SHP77 treated with DMSO at 0.1 percent for 48 hours (cell line): ENCODE data around the gene PSIP1.
"Not testable (repeated sequence)": the region's sequence is repeated elsewhere in the genome, so short reads cannot be mapped to it uniquely, and the experiment has no call there.

ENCODE experiments used
- DNase-seq: peaks from one replicate; lab custom pipeline; 2025; lab: John Stamatoyannopoulos, UW

The PSIP1 gene

DNA sequence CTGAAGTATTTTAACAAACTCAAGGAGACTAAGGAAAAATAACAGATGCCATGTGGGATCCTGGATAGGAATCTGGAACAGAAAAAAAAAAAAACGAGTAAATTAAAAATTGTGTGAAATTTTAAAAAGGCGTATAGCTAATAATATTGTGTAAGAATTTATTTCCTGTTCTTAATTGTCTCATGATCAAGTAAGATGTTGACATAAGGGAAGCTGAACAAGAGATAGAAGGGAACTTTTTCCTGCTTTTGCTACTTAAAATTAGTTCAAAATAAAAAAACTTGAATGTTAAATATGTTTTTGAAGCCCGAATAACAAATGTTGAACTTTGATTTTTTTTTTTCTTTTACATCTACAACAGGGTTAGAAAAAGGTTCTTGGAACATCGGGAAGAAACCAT, 77.6 kb downstream of the PSIP1 start:
- DNase-seq: no peak

DNA sequence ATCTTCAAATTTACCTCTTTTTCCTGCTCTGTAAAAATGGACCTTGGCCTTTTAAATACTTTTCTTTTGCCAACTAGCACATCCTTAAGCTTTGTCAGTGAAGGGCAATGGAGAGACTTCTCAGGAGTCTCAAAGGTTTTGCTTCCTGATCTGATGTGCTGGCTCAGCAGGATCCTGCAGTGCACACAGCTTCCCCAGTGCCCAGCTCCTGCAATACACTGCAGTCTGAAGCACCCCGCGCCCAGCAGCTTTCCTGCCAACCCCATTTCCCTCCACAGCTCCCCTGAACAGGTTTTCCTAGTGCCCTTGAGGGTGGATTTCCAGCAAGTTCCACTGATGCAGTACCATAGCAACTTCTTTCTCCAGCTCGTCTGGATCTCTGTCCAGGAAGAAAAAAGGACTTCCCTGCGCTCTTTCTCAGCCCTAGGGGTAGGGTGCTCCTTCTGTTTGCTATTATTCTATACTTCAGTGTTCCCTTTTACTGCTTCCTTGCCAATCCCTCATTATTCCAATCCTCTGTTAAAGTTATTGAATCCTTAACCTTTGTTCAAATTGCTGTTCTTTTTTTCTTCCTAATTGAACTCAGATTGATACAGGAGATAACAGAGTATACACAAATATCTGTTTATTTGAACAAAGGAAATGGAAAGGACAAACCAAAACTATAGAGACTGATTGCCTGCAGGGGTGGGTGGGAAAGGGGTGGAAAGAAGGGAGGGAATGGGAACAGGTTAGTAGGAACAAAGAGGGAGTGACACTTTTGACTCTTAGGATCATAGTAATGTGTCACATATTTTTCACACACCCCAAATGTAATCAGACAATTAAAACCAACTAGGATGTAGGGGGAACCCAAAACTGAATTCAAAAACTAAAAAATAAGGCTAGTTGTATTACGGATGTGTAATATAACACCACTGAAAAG, 79.6 kb downstream of the PSIP1 start:
- DNase-seq: no peak

DNA sequence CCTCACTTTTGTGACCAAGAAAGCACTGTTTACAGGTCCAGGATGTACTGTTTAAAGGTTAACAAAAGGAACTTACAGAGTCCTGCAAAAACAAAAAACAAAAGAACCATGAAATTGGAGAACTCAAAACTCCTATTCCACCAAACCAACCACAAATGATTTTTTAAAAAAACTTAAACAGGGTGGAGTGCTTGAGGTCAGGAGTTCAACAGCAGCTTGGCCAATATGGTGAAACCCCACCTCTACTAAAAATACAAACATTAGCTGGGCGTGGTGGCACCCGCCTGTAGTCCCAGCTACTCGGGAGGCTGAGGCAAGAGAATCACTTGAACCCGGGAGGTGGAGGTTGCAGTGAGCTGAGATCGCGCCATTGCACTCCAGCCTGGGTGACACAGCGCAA, 83.1 kb downstream of the PSIP1 start:
- DNase-seq: not testable (repeated sequence)

DNA sequence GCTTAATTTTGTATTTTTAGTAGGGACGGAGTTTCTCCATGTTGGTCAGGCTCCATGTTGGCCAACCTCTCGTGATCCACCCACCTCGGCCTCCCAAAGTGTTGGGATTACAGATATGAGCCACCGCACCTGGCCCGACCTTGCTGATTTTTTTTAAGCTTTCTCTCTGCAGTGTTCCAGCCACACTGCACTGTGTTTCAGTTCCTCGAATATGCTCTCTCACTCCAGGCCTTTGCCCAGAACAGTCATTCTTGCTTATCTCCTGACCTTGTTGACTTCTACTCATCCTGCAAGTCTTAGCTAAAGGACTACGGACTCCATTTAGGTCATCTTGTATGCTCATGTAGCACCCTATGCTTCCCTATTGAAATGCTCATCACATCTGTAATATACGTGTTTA, 84.8 kb downstream of the PSIP1 start:
- no peak for DNase-seq

DNA sequence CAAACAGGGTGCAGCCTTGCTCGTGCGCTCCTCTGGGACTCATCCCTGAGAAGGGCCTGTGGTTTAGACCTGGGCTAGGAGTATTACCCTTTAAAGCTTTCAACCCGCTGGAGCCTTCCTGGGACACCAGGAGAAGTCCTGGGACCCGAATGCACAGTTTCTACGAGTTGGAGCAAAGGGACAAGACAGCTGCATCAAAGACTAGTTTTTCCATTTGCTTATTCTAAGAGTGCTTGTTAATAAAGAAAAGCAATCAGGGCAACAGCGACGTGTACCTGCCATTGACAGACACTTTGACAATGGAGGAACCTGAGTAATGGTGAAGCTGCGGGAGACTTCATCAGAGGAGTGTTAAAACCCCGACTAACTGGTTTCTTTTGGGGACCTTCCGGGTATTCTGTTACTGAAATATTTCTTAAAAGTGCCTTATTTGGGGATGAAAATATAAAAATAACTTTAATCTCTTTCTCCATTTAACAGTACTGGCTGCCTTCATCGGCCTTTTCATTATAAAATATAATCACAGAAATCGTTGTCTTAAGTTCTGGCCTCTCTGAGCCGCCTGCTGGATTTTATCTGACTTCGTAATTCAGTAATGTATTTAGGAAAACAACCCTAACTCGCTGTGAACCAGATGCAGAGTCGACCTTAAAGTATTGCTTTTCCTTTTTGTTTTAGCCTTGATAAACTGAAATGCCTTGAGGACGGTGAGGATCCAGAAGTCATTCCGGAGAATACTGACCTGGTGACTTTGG, 87.4 kb downstream of the PSIP1 start:
- no peak for DNase-seq

DNA sequence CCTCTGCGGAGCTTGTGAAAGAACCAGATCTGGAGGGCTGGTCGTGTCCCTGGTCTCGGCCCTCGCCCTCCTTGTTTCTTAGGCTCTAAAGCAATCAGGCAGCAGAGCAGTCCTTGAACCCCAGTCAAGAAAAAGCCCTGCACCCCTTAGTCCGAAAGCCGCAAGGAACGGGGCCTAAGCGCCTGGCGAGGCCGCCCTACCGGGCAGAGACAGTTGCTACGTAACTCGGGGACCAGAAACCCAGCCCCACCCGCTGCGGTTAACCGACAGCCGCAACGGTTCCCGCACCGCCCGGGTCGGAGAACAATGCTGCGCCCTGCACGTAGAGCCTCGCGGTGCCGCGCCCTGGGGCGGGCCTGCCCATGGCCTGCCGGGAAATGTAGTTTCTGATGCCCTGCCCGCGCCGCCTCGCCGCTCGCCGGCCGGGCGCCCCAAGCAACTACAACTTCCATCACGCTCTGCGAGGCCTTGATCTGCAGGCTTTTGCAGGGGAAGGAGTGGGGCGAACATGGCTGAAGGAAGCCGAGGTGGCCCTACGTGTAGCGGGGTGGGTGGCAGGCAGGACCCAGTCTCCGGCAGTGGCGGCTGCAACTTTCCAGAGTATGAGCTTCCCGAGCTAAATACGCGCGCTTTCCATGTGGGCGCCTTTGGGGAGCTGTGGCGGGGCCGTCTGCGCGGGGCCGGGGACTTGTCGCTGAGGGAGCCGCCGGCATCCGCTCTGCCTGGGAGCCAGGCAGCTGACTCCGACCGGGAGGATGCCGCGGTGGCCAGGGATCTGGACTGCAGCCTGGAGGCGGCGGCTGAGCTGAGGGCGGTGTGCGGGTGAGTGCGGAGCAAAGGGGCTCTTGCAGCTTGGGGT, 88.2 kb downstream of the PSIP1 start, which contains the start of gene SNAPC3:
SNAPC3 (plus strand) TSS at position 505 of the 859 bp plus-strand sequence; CDS start at position 509, 4 bp downstream.
- peak; percentile 68 for DNase-seq

DNA sequence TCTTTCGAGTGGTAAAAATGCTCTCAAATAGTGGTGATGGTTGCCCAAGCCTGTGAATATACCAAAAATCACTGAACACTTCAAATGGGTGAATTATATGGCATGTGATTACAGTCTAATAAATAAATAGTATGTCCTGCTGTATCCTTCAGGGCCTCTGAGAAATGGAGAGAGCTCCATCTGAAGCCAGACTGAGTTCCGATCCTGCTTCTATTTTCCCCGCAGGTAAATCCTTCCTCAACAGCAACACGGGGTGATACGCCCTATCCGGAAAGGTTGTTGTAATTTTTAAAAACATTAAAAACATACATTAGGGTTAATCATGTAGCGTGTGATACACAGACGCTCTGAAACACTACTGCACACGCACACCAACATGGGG, 88.8 kb downstream of the PSIP1 start:
- no peak for DNase-seq

DNA sequence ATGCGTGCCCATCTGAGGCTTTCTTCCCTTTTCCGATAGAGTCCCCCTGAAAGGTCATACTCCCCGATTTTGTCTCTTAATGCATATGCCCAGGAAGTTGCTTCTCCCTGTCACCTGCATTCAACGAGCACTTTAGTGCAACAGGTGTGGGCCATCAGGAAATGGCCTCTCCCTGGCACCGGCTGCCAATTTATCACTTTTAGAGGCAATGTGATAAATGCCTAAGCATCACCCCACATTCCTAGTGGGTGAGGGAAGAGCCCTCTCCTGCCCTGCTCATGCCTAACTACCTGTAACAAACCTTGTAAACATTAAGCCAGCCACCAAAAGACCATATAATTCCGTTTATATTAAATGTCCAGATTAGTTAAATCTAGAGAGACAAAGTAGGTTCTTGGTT, 89.2 kb downstream of the PSIP1 start:
- DNase-seq: no peak

DNA sequence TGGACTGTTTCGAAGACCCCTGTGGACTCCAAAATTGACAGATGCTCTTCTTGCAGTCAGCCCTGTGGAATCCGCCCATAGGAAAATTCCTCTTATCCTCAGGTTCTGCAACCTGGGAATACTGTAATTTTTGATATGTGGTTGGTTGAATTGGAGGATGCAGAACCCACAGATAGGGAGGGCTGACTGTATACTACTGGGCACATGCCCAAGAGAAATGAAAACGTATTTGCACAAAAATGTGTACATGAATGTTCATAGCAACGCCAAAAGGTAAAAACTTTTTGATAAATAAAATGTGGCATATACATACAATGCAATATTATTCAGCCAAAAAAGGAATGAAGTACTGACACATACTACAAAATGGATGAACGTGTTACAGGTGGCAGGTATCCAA, 90.0 kb downstream of the PSIP1 start:
- DNase-seq: no peak

DNA sequence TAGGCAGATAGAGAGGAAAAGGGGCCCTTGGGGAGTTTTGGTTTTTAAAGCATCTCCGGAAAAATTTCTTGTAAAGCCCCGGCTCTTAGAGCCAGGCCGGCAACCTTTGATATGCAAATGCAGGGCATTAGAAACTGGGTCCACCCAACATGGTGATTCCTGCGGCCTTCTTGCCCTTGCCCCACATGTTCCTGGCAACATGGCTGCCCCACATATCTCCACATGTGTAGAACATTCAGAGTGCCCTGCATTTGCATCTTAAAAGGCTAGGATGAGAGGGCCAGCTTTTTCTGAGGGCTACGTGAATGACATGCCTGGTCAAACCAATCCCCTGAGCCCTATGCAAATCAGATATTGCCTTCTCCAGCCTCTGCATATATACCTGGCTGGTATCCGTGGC, 93.1 kb downstream of the PSIP1 start:
- no peak for DNase-seq

DNA sequence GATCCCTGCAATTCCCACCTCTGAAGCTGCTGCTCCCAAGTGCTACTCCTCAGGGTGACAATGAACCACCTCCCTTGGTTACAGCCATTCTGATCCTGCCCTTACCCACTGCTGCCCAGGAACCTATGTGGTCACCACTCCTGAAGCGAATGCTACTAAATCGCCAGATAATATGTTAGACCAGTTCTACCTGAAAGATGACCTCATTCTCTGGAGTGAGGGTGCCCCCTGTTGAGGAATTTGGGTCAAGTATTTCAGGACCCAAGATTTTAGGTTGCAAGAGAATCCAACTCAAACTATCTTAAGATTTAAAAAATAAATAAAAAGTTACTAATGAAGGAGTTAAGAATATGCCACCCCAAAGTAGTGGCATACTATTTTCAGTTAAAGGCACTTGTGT, 93.9 kb downstream of the PSIP1 start:
- DNase-seq: no peak
